H9 (cell line): ENCODE measurements around the gene HIRA. TPM values are rescaled to one million over a fixed set of nuclear protein-coding genes. Genes with fewer than 3 reads are reported as not detected.
A peak's percentile ranks its signal among the peaks of the same experiment; 100 is the strongest.

Experiments used
- DNase-seq: peaks from one replicate; pipeline ENCODE4 v3.0.0-alpha.2; 2017
- H2AFZ ChIP-seq: one replicate; pipeline ENCODE4 v1.6.1; 2013; ENCODE audit warnings: mild to moderate bottlenecking, low read length, control low read depth, moderate library complexity
- H2AK5ac ChIP-seq: 2 replicates; pipeline ENCODE4 v1.6.1; 2013; ENCODE audit warnings: low read length, control low read depth, mixed read lengths; ENCODE audit not compliant: insufficient read length
- H2BK120ac ChIP-seq: one replicate; pipeline ENCODE4 v1.6.1; 2013; ENCODE audit warnings: low read depth, mild to moderate bottlenecking, low read length, control low read depth, inconsistent platforms; ENCODE audit not compliant: poor library complexity, severe bottlenecking
- H2BK12ac ChIP-seq: 2 replicates; pipeline ENCODE4 v1.6.1; 2013; ENCODE audit warnings: low read length, control low read depth, mixed read lengths, low read depth; ENCODE audit not compliant: insufficient read length
- H2BK15ac ChIP-seq: 2 replicates; pipeline ENCODE4 v1.6.1; 2013; ENCODE audit warnings: low read depth, low read length, control low read depth
- H2BK20ac ChIP-seq: one replicate; pipeline ENCODE4 v1.6.1; 2013; ENCODE audit warnings: low read depth, mild to moderate bottlenecking, low read length, control low read depth, inconsistent platforms; ENCODE audit not compliant: poor library complexity, severe bottlenecking
- H2BK5ac ChIP-seq: 2 replicates; pipeline ENCODE4 v1.6.1; 2013; ENCODE audit warnings: low read length, control low read depth, mixed read lengths; ENCODE audit not compliant: insufficient read length
- H3K14ac ChIP-seq: 2 replicates; pipeline ENCODE4 v1.6.1; 2013; ENCODE audit warnings: low read length, control low read depth; ENCODE audit not compliant: insufficient read depth
- H3K18ac ChIP-seq: 2 replicates; pipeline ENCODE4 v1.6.1; 2013; ENCODE audit warnings: low read depth, mild to moderate bottlenecking, mixed read lengths, low read length, control low read depth; ENCODE audit not compliant: insufficient read length
- H3K23ac ChIP-seq: 2 replicates; pipeline ENCODE4 v1.6.1; 2013; ENCODE audit warnings: low read length, control low read depth, mixed read lengths, low read depth; ENCODE audit not compliant: insufficient read length
- H3K23me2 ChIP-seq: 2 replicates; pipeline ENCODE4 v1.6.1; 2013; ENCODE audit warnings: low read depth, mild to moderate bottlenecking, mixed read lengths, low read length, control low read depth; ENCODE audit not compliant: insufficient read length, poor library complexity, severe bottlenecking
- H3K27ac ChIP-seq: 2 replicates; pipeline ENCODE4 v1.5.1; 2013; ENCODE audit warnings: low read length, control low read depth, mixed read lengths, low read depth; ENCODE audit not compliant: insufficient read length
- H3K27me3 ChIP-seq: 2 replicates; pipeline ENCODE4 v1.6.1; 2013; ENCODE audit warnings: low read length, control low read depth, inconsistent platforms; ENCODE audit not compliant: insufficient read depth
- H3K4ac ChIP-seq: 2 replicates; pipeline ENCODE4 v1.6.1; 2013; ENCODE audit warnings: low read depth, mild to moderate bottlenecking, control low read depth, inconsistent platforms, low read length, moderate library complexity
- H3K4me1 ChIP-seq: 2 replicates; pipeline ENCODE4 v1.6.1; 2013; ENCODE audit warnings: low read length, control low read depth, inconsistent platforms; ENCODE audit not compliant: insufficient read depth
- H3K4me2 ChIP-seq: 2 replicates; pipeline ENCODE4 v1.6.1; 2013; ENCODE audit warnings: low read length, control low read depth, mixed read lengths; ENCODE audit not compliant: insufficient read length, insufficient read depth
- H3K56ac ChIP-seq: 2 replicates; pipeline ENCODE4 v1.6.1; 2013; ENCODE audit warnings: low read depth, mild to moderate bottlenecking, mixed read lengths, low read length, control low read depth; ENCODE audit not compliant: insufficient read length
- H3K79me1 ChIP-seq: 2 replicates; pipeline ENCODE4 v1.6.1; 2013; ENCODE audit warnings: low read depth, mild to moderate bottlenecking, moderate library complexity, low read length, control low read depth, inconsistent platforms; ENCODE audit not compliant: insufficient read depth, poor library complexity, severe bottlenecking
- H3K79me2 ChIP-seq: 2 replicates; pipeline ENCODE4 v1.6.1; 2013; ENCODE audit warnings: low read length, control low read depth, inconsistent platforms; ENCODE audit not compliant: insufficient read depth
- H3K9ac ChIP-seq: 2 replicates; pipeline ENCODE4 v1.6.1; 2013; ENCODE audit warnings: low read length, control low read depth, mixed read lengths; ENCODE audit not compliant: insufficient read length; ENCODE audit errors: extremely low read depth
- H3K9me3 ChIP-seq: one replicate; pipeline ENCODE4 v1.6.1; 2013; ENCODE audit warnings: low read depth, low read length, inconsistent platforms; ENCODE audit not compliant: control insufficient read depth
- H3T11ph ChIP-seq: one replicate; pipeline ENCODE4 v1.6.1; 2013; ENCODE audit warnings: mild to moderate bottlenecking, low read length, control low read depth, inconsistent platforms
- H4K20me1 ChIP-seq: one replicate; pipeline ENCODE4 v1.6.1; 2013; ENCODE audit not compliant: control insufficient read depth, insufficient read length, insufficient read depth
- H4K5ac ChIP-seq: 2 replicates; pipeline ENCODE4 v1.6.1; 2013; ENCODE audit warnings: low read depth, mild to moderate bottlenecking, mixed read lengths, low read length, control low read depth; ENCODE audit not compliant: insufficient read length
- H4K8ac ChIP-seq: replicated peaks from 2 replicates; pipeline ENCODE4 v1.6.1; 2013; ENCODE audit warnings: low read length, control low read depth, mixed read lengths, low read depth; ENCODE audit not compliant: insufficient read length
- H4K91ac ChIP-seq: 2 replicates; pipeline ENCODE4 v1.6.1; 2013; ENCODE audit warnings: low read depth, mild to moderate bottlenecking, moderate library complexity, mixed read lengths, low read length, control low read depth; ENCODE audit not compliant: insufficient read length
- H3K27ac Mint-ChIP-seq, 3 experiments: 2 replicates in 2 of 3; 3 replicates in 1 of 3; pipeline ENCODE4 v1.8.0; 2020 to 2021; ENCODE audit warnings: mixed read lengths in 3 of 3, mild to moderate bottlenecking in 1 of 3, moderate library complexity in 1 of 3
- H3K27me3 Mint-ChIP-seq: 2 replicates; pipeline ENCODE4 v1.8.0; 2021; ENCODE audit warnings: low read depth, mild to moderate bottlenecking, moderate library complexity, mixed read lengths
- H3K36me3 Mint-ChIP-seq, 3 experiments: 2 replicates in 2 of 3; 3 replicates in 1 of 3; pipeline ENCODE4 v1.8.0; 2020 to 2021; ENCODE audit warnings: low read depth in 3 of 3, mixed read lengths in 3 of 3; ENCODE audit not compliant: insufficient read depth in 1 of 3
- H3K4me1 Mint-ChIP-seq, 2 experiments: 2 replicates each; pipeline ENCODE4 v1.8.0; 2020; ENCODE audit warnings: mixed read lengths in 2 of 2
- H3K4me3 Mint-ChIP-seq, 2 experiments: 2 replicates in 1 of 2; 3 replicates in 1 of 2; pipeline ENCODE4 v1.8.0; 2020 to 2021; ENCODE audit warnings: mild to moderate bottlenecking in 2 of 2, mixed read lengths in 2 of 2, moderate library complexity in 1 of 2
- H3K9me3 Mint-ChIP-seq, 2 experiments: 2 replicates in 1 of 2; 3 replicates in 1 of 2; pipeline ENCODE4 v1.8.0; 2020; ENCODE audit warnings: mild to moderate bottlenecking in 2 of 2, mixed read lengths in 2 of 2, moderate library complexity in 1 of 2
- WGBS: extraction: QIAGEN DNeasy Blood & Tissue Kit; methylation state at CpG from one replicate; pipeline ENCODE4 v1.1.7; 2013; ENCODE audit warnings: missing lambda C conversion rate, low lambda C conversion rate, mixed read lengths; ENCODE audit not compliant: insufficient read length; ENCODE audit errors: extremely low coverage; 5-methylcytosine and 5-hydroxymethylcytosine counted together
- total RNA-seq: library from RNA; stranded (reverse); gene quantifications from 2 replicates; pipeline ENCODE4 v1.2.1, GENCODE V29; 2021
- TF ChIP-seq, protein P1 (sequence below): fragments of 200-600 bp; sonication (generic); conservative IDR thresholded peaks from 3 replicates; pipeline ENCODE4 v1.8.0; 2021; ENCODE audit warnings: antibody characterized with exemption, mild to moderate bottlenecking

HIRA gene
- total RNA-seq, 1 experiment from 2014 or later = 51.9 TPM

DNA sequence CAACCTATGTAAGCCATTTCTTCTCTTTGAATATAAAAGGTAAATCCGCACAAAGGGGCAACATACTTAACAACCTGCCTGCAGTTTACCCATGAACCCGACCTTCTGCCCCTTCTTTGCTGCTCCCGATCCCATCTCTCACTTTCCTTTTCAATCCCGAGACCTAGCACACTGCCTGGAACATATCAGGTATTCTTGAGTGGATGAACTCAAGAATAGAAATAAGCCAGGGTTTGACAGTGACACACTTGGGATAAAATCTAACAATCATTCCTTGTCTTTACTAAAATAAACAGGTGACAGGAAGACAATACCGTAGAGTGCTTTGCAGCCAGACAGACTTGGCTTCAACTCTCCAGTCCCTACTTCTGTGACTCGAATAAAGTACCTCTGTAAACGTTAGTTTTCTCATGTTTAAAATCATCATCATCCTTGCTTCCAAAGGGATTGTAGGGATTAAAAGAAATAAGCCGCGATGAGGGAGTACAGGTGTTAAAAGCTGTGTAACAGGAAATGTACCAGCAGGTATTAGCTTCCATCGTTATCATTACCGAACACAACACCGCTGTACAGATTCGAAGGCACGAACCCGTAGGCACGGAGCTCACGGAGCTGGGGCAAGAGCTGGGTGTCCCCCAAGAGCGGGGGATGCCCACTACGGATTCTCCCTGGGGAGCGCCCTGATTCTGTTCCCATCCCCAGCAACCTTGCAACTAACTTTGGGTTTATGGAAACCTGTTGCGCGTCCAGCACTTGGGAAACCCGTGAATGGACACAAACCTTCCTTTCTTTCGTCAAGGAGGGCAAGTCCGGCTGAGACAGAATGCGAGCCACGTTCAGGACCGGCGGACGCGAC, 46.7 kb upstream of the HIRA start:
- Histone ChIP-seq H4K91ac (no peak overlapping the region), H2BK15ac (no peak overlapping the region), H3T11ph (no peak overlapping the region), H3K4me1 (peaks cover 3% of the 10 kb centered on the region), H2BK5ac (no peak overlapping the region), H3K79me2 (peaks cover 20% of the 10 kb centered on the region; the same call in 1 of the 2 replicates), H3K4me2 (peak overlapping the region; percentile 75), H3K9me3 (no peaks in the 10 kb centered on the region), H3K18ac (peak overlapping the region; percentile 84), H4K8ac (no peak overlapping the region), H2BK20ac (no peak overlapping the region), H3K4ac (no peak overlapping the region), H3K27ac (no peak overlapping the region), H3K27me3 (no peaks in the 10 kb centered on the region), H2BK120ac (no peak overlapping the region), H3K23ac (no peak overlapping the region), H3K56ac (no peak overlapping the region), H3K9ac (peak overlapping the region; percentile 96), H3K23me2 (peaks cover 13% of the 10 kb centered on the region), H4K5ac (no peak overlapping the region), H3K14ac (peak overlapping the region; percentile 86), H4K20me1 (no peaks in the 10 kb centered on the region), H2AK5ac (no peak overlapping the region), H2AFZ (no peak overlapping the region), H2BK12ac (no peak overlapping the region), H3K79me1 (no peaks in the 10 kb centered on the region)
- TF ChIP-seq, protein P1, sequence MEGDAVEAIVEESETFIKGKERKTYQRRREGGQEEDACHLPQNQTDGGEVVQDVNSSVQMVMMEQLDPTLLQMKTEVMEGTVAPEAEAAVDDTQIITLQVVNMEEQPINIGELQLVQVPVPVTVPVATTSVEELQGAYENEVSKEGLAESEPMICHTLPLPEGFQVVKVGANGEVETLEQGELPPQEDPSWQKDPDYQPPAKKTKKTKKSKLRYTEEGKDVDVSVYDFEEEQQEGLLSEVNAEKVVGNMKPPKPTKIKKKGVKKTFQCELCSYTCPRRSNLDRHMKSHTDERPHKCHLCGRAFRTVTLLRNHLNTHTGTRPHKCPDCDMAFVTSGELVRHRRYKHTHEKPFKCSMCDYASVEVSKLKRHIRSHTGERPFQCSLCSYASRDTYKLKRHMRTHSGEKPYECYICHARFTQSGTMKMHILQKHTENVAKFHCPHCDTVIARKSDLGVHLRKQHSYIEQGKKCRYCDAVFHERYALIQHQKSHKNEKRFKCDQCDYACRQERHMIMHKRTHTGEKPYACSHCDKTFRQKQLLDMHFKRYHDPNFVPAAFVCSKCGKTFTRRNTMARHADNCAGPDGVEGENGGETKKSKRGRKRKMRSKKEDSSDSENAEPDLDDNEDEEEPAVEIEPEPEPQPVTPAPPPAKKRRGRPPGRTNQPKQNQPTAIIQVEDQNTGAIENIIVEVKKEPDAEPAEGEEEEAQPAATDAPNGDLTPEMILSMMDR = no peak
- WGBS = no CpG with 5 or more reads among the region's 31 CpGs
- peaks cover 14 to 32% (median 20%) of the 10 kb centered on the region in 3 experiments for H3K36me3 Mint-ChIP-seq
- peaks cover 20% of the 10 kb centered on the region in 2 experiments for H3K4me1 Mint-ChIP-seq
- H3K9me3 Mint-ChIP-seq = no peaks in the 10 kb centered on the region
- no peaks in the 10 kb centered on the region; the same call in 1 of the 2 replicates for H3K27me3 Mint-ChIP-seq
- peak overlapping the region in 2 of 3 experiments; percentile 10 to 81; a peak in 3 of 7 replicates for H3K27ac Mint-ChIP-seq
- no peak for DNase-seq
- peak overlapping the region; percentile 98 for H3K4me3 Mint-ChIP-seq
